DLD1 (cell line): ENCODE data around the gene GCN1.

Experiments used
- in situ Hi-C: cut with HindIII; loops from 2 replicates; pipeline ENCODE4 v1.10.0; 2017; ENCODE audit warnings: low sequenced_read_pairs

The GCN1 gene

GRCh38 chr12:120121343-120121742, 73.2 kb downstream of the GCN1 start:
- in situ Hi-C loops = no loop called here

GRCh38 chr12:120119271-120119973, 75.1 kb downstream of the GCN1 start:
- in situ Hi-C loops = no loop called here

GRCh38 chr12:120118321-120119061, 76.0 kb downstream of the GCN1 start:
- in situ Hi-C loops = no loop called here

GRCh38 chr12:120117961-120118320, 76.6 kb downstream of the GCN1 start:
- in situ Hi-C loops = no loop called here

- in situ Hi-C loops = no loop called here
These were observed 77.5 kb downstream of the GCN1 start for GRCh38 chr12:120116792-120117651.

- in situ Hi-C loops = no loop called here
These were observed 78.1 kb downstream of the GCN1 start, which contains the start of gene RAB35 for GRCh38 chr12:120116441-120116791. Gene RAB35 (minus strand): TSS chr12:120116753. CDS start chr12:120116650, 103 bp downstream.

GRCh38 chr12:120115692-120116440, 78.6 kb downstream of the GCN1 start:
- in situ Hi-C loops = no loop called here

- in situ Hi-C loops = no loop called here
These were observed 79.4 kb downstream of the GCN1 start for GRCh38 chr12:120115066-120115465.

GRCh38 chr12:120110550-120111501, 83.7 kb downstream of the GCN1 start:
- in situ Hi-C loops = no loop called here

GRCh38 chr12:120109570-120110267, 84.8 kb downstream of the GCN1 start:
- in situ Hi-C loops = no loop called here

- in situ Hi-C loops = no loop called here
These were observed 88.4 kb downstream of the GCN1 start for GRCh38 chr12:120106151-120106550.

- in situ Hi-C loops = no loop called here
These were observed 91.1 kb downstream of the GCN1 start for GRCh38 chr12:120103371-120103770.

- in situ Hi-C loops = no loop called here
These were observed 91.5 kb downstream of the GCN1 start for GRCh38 chr12:120103044-120103338.

- in situ Hi-C loops = no loop called here
These were observed 92.1 kb downstream of the GCN1 start for GRCh38 chr12:120102189-120103043.

GRCh38 chr12:120101617-120102016, 92.9 kb downstream of the GCN1 start:
- in situ Hi-C loops = no loop called here

- in situ Hi-C loops = no loop called here
These were observed 93.3 kb downstream of the GCN1 start for GRCh38 chr12:120101182-120101581.

- in situ Hi-C loops = no loop called here
These were observed 93.9 kb downstream of the GCN1 start for GRCh38 chr12:120100630-120101029.

GRCh38 chr12:120099738-120100137, 94.8 kb downstream of the GCN1 start:
- in situ Hi-C loops = no loop called here
